Activated CD4-positive, alpha-beta T cell treated with anti-CD3 and anti-CD28 coated beads, Interleukin-2, amount 10 ng/mL, durations not matched to agents 24 days and 14 days (primary cell): ENCODE results near the gene SCFD2. TPM values are rescaled to one million over a fixed set of nuclear protein-coding genes. Genes with fewer than 3 reads are reported as not detected.
A peak's percentile ranks its signal among the peaks of the same experiment; 100 is the strongest.

Experiments used
- DNase-seq: peaks from one replicate; pipeline ENCODE4 v3.0.0; 2022
- H3K27ac Mint-ChIP-seq: one replicate; pipeline ENCODE4 v1.8.0; 2022; ENCODE audit warnings: mild to moderate bottlenecking, mixed read lengths
- H3K27me3 Mint-ChIP-seq: one replicate; pipeline ENCODE4 v1.8.0; 2022; ENCODE audit warnings: mixed read lengths
- H3K36me3 Mint-ChIP-seq: one replicate; pipeline ENCODE4 v1.8.0; 2022; ENCODE audit warnings: low read depth, mild to moderate bottlenecking, mixed read lengths
- H3K4me1 Mint-ChIP-seq: one replicate; pipeline ENCODE4 v1.8.0; 2021; ENCODE audit warnings: mixed read lengths
- H3K4me3 Mint-ChIP-seq: one replicate; pipeline ENCODE4 v1.8.0; 2022; ENCODE audit warnings: mild to moderate bottlenecking, moderate library complexity, mixed read lengths
- H3K9me3 Mint-ChIP-seq: one replicate; pipeline ENCODE4 v1.8.0; 2021; ENCODE audit warnings: mixed read lengths
- intact Hi-C: fragments of 100-400 bp; cut with micrococcal nuclease; formaldehyde crosslinking; loops from one replicate; pipeline ENCODE4 v1.15.1; 2023
- total RNA-seq: library from RNA; stranded (reverse); gene quantifications from 2 replicates; pipeline ENCODE4 v1.2.3, GENCODE V29; 2022

The SCFD2 gene
- total RNA-seq, 1 donor from 2014 or later = 39.9 TPM

- H3K27me3 Mint-ChIP-seq = no peaks in the 10 kb centered on the region
- intact Hi-C loops = no loop called here
- H3K36me3 Mint-ChIP-seq = peaks cover 6% of the 10 kb centered on the region
- H3K4me3 Mint-ChIP-seq = no peak overlapping the region
- H3K4me1 Mint-ChIP-seq = peaks cover 3% of the 10 kb centered on the region
- H3K27ac Mint-ChIP-seq = no peak overlapping the region
- peaks cover 3% of the 10 kb centered on the region for H3K9me3 Mint-ChIP-seq
- DNase-seq = no peak
These were observed 157.1 kb downstream of the SCFD2 start for GRCh38 chr4:53208753-53209152.

- no peaks in the 10 kb centered on the region for H3K27me3 Mint-ChIP-seq
- peaks cover 3% of the 10 kb centered on the region for H3K9me3 Mint-ChIP-seq
- H3K4me3 Mint-ChIP-seq = no peak overlapping the region
- H3K4me1 Mint-ChIP-seq = peaks cover 3% of the 10 kb centered on the region
- DNase-seq = no peak
- intact Hi-C loops = no loop called here
- peaks cover 4% of the 10 kb centered on the region for H3K36me3 Mint-ChIP-seq
- H3K27ac Mint-ChIP-seq = no peak overlapping the region
These were observed 159.9 kb downstream of the SCFD2 start for GRCh38 chr4:53205970-53206369.

GRCh38 chr4:53199356-53199755 is 166.5 kb downstream of the SCFD2 start:
- Mint-ChIP-seq H3K4me1 (no peaks in the 10 kb centered on the region), H3K9me3 (peaks cover 3% of the 10 kb centered on the region), H3K27ac (no peak overlapping the region), H3K27me3 (no peaks in the 10 kb centered on the region), H3K36me3 (peaks cover 4% of the 10 kb centered on the region), H3K4me3 (no peak overlapping the region)
- intact Hi-C loops = loop anchor here (5.0 kb wide), 4 partner anchors 178 to 1018 kb away; partner anchors contain the start of gene FIP1L1
- DNase-seq = no peak

DNA sequence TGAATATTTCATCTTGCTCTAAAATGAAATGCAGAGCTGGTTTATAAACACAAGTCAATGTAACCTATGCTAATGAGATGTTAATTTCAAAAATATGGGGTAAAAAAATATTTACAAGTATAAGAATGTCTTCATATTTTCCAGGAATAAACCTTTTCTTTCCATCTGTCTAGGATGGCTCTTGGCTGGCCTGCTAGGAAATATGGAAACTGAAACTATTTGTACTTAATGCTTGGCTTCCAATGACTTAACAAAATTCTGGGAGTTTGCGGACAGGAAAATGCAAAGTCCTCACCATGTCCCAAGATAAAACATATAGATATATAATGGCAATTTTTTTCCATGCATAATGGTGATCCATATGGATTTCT is 168.1 kb downstream of the SCFD2 start:
- no peaks in the 10 kb centered on the region for H3K9me3 Mint-ChIP-seq
- intact Hi-C loops = loop anchor here (1.0 to 5.0 kb wide), 6 partner anchors 180 to 1037 kb away; partner anchors contain the start of gene FIP1L1
- no peaks in the 10 kb centered on the region for H3K4me1 Mint-ChIP-seq
- H3K27me3 Mint-ChIP-seq = no peaks in the 10 kb centered on the region
- H3K36me3 Mint-ChIP-seq = no peaks in the 10 kb centered on the region
- no peak overlapping the region for H3K4me3 Mint-ChIP-seq
- DNase-seq = no peak
- H3K27ac Mint-ChIP-seq = no peak overlapping the region

GRCh38 chr4:53196882-53197771 is 168.7 kb downstream of the SCFD2 start:
- Mint-ChIP-seq H3K4me1 (no peaks in the 10 kb centered on the region), H3K27me3 (no peaks in the 10 kb centered on the region), H3K9me3 (no peaks in the 10 kb centered on the region), H3K4me3 (no peak overlapping the region), H3K36me3 (no peaks in the 10 kb centered on the region), H3K27ac (no peak overlapping the region)
- intact Hi-C loops = loop anchor here (1.0 to 5.0 kb wide), 6 partner anchors 180 to 1037 kb away; partner anchors contain the start of gene FIP1L1
- peak; percentile 67 for DNase-seq

- Mint-ChIP-seq H3K36me3 (no peaks in the 10 kb centered on the region), H3K9me3 (no peaks in the 10 kb centered on the region), H3K27ac (no peak overlapping the region), H3K4me1 (no peaks in the 10 kb centered on the region), H3K27me3 (no peaks in the 10 kb centered on the region), H3K4me3 (no peak overlapping the region)
- intact Hi-C loops = loop anchor here (5.0 kb wide), 4 partner anchors 179 to 1021 kb away; partner anchors contain the start of gene FIP1L1
- DNase-seq = no peak
These were observed 169.8 kb downstream of the SCFD2 start for GRCh38 chr4:53195815-53196661.

DNA sequence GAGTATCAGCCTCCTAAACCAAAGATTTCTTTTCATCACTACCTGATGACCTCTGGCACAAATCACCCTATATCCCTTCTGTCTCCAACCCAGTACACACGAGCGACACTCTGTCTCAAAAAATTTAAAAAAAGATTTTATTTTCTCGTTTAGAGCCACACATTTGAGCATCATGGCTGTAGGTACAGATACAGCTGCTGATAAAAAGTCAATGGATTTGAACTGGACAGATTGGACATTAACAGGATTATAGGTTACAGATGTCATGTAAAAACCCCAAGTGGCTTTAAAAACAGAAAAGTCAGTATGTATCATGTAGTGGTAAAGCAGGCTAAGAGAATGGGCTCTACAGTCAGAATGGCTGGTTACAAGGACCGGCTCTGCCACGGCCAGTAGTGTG is 171.1 kb downstream of the SCFD2 start:
- H3K9me3 Mint-ChIP-seq = no peaks in the 10 kb centered on the region
- intact Hi-C loops = loop anchor here (5.0 kb wide), 4 partner anchors 177 to 1023 kb away; partner anchors contain the start of gene FIP1L1
- H3K27ac Mint-ChIP-seq = no peak overlapping the region
- no peaks in the 10 kb centered on the region for H3K4me1 Mint-ChIP-seq
- H3K27me3 Mint-ChIP-seq = no peaks in the 10 kb centered on the region
- no peaks in the 10 kb centered on the region for H3K36me3 Mint-ChIP-seq
- no peak for DNase-seq
- H3K4me3 Mint-ChIP-seq = no peak overlapping the region

DNA sequence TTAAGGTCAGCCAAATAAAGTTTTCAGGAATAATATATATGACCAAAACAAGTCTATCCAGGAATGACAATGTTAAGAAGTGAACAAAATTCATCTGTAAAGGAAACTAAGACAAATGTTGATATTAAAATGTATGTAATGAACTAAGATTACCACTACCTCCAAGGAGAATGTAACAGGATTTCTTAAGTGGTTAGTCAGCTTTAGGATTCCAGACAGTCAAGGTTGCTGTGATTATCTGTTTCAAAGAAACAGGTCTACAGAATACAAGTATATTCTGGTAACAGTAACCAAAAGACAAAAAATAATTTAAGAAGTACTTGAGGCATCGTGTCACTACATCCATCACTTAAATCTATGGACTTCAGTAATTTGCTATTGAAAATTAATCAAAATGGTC is 172.8 kb downstream of the SCFD2 start:
- Mint-ChIP-seq H3K9me3 (no peaks in the 10 kb centered on the region), H3K4me3 (no peak overlapping the region), H3K27me3 (no peaks in the 10 kb centered on the region), H3K27ac (no peak overlapping the region), H3K36me3 (no peaks in the 10 kb centered on the region), H3K4me1 (no peaks in the 10 kb centered on the region)
- intact Hi-C loops = no loop called here
- DNase-seq = no peak

GRCh38 chr4:53192496-53192895 is 173.4 kb downstream of the SCFD2 start:
- no peaks in the 10 kb centered on the region for H3K27me3 Mint-ChIP-seq
- H3K9me3 Mint-ChIP-seq = no peaks in the 10 kb centered on the region
- no peak overlapping the region for H3K27ac Mint-ChIP-seq
- H3K4me3 Mint-ChIP-seq = no peak overlapping the region
- H3K4me1 Mint-ChIP-seq = no peaks in the 10 kb centered on the region
- intact Hi-C loops = no loop called here
- DNase-seq = no peak
- H3K36me3 Mint-ChIP-seq = no peaks in the 10 kb centered on the region

DNA sequence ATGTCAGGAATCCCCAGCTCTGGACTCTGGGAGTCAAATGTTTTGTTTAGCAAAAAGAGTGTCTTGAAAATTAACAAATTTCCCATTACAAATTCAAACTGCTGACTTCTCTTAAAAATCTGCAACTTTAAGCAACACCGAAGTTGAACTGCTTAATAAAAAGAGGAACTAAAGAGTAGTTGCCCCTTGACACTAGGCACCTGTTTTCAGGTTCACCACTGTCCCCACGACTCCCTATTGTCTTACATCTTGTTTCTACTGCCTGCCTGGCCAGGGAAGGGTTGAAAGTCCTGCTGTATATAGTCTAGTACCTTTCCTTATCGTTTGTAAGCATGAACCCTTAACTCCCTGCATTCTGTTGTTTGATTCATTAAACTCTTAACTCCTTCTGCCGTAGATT is 173.9 kb downstream of the SCFD2 start:
- DNase-seq = no peak
- no peak overlapping the region for H3K27ac Mint-ChIP-seq

GRCh38 chr4:53189011-53189410 is 176.8 kb downstream of the SCFD2 start:
- no peaks in the 10 kb centered on the region for H3K4me1 Mint-ChIP-seq
- H3K27ac Mint-ChIP-seq = no peak overlapping the region
- no peaks in the 10 kb centered on the region for H3K27me3 Mint-ChIP-seq
- peaks cover 6% of the 10 kb centered on the region for H3K36me3 Mint-ChIP-seq
- no peak for DNase-seq
- intact Hi-C loops = loop anchor here (5.0 kb wide), 1 partner anchor 47 kb away; no protein-coding TSS in a partner anchor
- no peak overlapping the region for H3K4me3 Mint-ChIP-seq
- H3K9me3 Mint-ChIP-seq = no peaks in the 10 kb centered on the region

More for the DNA sequence above, 173.9 kb downstream of the SCFD2 start:
- Mint-ChIP-seq H3K27me3 (no peaks in the 10 kb centered on the region), H3K4me1 (no peaks in the 10 kb centered on the region), H3K4me3 (no peak overlapping the region), H3K9me3 (no peaks in the 10 kb centered on the region), H3K36me3 (no peaks in the 10 kb centered on the region)
- intact Hi-C loops = no loop called here

- H3K4me3 Mint-ChIP-seq = no peak overlapping the region
- no peak for DNase-seq
These were observed 179.0 kb downstream of the SCFD2 start for GRCh38 chr4:53186714-53187358.

GRCh38 chr4:53185869-53186585 is 179.8 kb downstream of the SCFD2 start:
- Mint-ChIP-seq H3K4me1 (no peaks in the 10 kb centered on the region), H3K27ac (no peak overlapping the region), H3K36me3 (peaks cover 12% of the 10 kb centered on the region), H3K27me3 (no peaks in the 10 kb centered on the region), H3K4me3 (no peak overlapping the region), H3K9me3 (peaks cover 4% of the 10 kb centered on the region)
- intact Hi-C loops = loop anchor here (5.0 kb wide), 1 partner anchor 44 kb away; no protein-coding TSS in a partner anchor
- no peak for DNase-seq

More at GRCh38 chr4:53186714-53187358, 179.0 kb downstream of the SCFD2 start:
- intact Hi-C loops = loop anchor here (5.0 kb wide), 1 partner anchor 45 kb away; no protein-coding TSS in a partner anchor
- H3K9me3 Mint-ChIP-seq = peaks cover 4% of the 10 kb centered on the region
- peaks cover 12% of the 10 kb centered on the region for H3K36me3 Mint-ChIP-seq
- H3K4me1 Mint-ChIP-seq = no peaks in the 10 kb centered on the region
- no peak overlapping the region for H3K27ac Mint-ChIP-seq
- no peaks in the 10 kb centered on the region for H3K27me3 Mint-ChIP-seq
